ENCODE results near the gene MMP14.

Gene MMP14

GRCh38 chr14:22861651-22862050 lies 25.3 kb downstream of the MMP14 start:
- no peak for DNase-seq (ENCODE audit: low spot score)

- no peak for DNase-seq (ENCODE audit: low spot score)
Observed at GRCh38 chr14:22864979-22865378, 28.6 kb downstream of the MMP14 start.

DNA sequence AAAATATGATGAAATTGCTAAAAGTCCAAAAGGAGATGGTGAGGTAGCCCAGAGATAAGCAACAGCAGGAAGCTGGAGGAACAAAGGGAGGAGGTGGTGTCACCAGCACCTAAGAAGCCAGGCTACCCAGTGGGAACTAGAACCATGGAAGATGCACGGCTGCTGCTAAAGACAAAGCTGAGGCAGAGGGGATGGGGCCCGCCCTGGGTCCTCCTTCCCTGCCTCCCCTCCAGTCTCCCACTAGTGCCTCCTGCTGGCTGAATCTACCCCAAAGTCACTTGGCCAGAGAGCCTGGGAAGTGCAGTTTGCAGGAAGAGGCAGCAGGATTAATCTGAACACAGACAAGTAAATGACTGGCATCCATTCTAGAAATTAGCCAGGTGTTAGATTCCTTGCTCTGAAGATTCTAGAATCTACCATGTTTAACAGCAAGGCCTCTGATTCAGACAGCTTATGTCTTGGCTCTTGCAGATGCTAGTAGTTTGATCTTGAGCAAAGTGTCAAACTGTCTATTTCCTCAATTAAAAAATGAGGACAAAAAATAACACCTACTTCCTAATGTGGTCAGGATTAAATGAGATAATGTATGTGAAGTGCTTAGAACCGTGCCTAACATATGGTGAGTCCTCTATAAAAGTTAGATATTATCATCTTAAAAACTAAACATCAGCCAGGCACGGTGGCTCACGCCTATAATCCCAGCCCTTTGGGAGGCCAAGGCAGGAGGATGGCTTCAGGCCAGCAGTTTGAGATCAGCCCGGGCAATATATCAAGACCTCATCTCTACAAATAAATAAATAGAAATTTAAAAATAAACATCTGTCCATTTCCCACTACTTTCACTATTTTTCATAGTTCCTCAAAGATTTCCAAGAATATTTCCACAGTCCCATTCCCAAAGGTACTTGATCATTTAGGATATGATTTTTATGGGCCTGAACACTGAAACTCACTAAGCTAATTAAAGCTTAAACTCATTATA lies 29.3 kb downstream of the MMP14 start:
- peak; percentile 11 for DNase-seq (ENCODE audit: low spot score)

DNA sequence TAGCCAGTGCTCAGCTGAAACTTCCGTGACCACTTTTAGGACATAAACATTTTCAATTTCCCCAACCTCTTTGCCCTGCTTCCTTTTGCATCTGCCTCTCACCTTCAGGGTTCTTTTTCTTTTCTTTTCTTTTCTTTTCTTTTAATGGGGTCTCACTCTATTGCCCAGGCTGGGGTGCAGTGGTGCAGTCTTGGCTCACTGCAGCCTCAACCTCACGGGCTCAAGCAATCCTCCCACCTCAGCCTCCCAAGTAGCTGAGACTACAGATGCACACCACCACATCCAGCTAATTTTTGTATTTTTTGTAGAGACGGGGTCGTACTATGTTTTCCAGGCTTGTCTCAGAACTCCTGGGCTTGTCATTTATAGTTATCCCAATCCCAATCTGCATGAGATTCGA lies 30.5 kb downstream of the MMP14 start:
- DNase-seq (ENCODE audit: low spot score): no peak

DNA sequence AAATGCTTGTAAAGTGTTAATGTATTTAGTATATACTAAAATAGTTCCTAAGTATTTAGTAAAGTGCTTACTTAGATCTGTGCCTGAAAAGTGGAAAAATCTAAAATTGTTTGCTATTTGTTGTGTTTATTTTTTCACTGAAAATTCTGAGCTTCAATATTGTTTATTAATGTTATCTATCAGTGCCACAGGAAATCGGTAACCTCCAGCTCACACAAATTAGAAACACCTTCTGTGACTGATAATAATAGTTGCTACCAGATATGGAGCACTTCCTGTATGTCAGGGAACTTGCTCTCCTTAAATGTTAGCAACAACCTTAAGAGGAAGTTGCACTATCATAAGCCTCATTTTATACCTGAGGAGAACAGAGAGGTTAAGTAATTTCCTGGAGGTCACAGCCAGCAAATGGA lies 34.4 kb downstream of the MMP14 start:
- DNase-seq (ENCODE audit: low spot score): no peak

DNA sequence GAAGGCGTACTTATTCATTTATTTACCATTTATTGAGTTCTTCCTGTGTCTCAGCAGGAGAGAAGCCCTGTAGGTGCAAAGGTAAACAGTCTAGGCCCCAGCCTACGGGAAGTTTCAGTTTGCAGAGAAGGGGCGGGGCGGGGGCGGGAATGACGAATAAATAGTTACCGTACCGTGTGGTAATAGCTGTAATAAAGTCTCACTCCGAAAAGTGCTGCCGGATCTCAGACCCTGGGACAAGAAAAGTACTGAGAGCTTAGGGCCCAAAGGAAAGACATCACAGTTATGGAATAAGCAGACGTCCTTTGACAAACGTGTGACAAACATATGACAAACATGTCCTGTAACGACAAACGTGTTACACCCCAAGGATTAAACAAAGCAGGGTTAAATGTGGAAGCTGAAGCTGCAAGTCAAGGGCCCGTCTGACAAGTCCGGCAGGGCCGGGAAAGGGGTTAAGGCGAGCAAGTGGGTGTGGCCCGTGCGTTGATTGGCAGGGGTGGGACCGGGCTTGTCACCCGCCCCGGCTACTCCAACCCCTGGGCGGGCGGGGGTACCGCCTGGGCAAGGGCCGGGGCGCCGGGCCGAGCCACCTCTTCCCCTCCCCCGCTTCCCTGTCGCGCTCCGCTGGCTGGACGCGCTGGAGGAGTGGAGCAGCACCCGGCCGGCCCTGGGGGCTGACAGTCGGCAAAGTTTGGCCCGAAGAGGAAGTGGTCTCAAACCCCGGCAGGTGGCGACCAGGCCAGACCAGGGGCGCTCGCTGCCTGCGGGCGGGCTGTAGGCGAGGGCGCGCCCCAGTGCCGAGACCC lies 35.0 kb downstream of the MMP14 start, which contains the start of gene LRP10:
Gene LRP10, plus strand, starts transcription at position 517 of the 809 bp plus-strand sequence. CDS start 564 bp downstream, outside the sequence.
- DNase-seq (ENCODE audit: low spot score): peak; percentile 87

- peak; percentile 86 for DNase-seq (ENCODE audit: low spot score)
Observed at GRCh38 chr14:22872033-22872832, 35.8 kb downstream of the MMP14 start.

DNA sequence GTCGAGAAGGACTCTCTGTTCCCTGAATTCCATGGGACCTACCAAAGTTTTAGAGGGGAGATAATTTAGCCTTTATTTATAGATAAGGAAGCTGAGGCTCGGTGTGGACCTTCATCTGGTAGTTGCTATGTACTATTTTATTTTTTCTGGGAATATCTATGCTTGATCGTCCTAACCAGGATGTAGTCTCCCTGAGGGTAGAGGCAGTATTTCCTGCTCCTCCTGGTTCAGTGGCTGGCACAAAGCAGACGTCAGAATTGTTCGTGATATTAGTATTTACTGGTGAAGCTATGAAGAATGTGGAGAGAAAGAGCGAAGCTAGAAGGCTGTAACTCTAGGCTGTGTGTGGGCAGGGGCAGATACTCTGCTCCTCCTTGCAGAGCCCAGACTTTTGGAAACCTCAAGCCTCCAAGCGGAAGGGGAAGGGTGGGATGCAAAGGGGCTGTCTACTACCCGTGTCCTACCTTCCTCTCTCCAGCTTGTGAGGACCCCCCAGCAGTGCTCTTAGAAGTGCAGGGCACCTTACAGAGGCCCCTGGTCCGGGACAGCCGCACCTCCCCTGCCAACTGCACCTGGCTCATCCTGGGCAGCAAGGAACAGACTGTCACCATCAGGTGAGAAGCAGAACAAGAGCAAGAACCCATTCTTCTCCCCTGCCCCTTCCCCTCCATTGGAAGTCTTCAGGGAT lies 36.6 kb downstream of the MMP14 start:
- no peak for DNase-seq (ENCODE audit: low spot score)

- no peak for DNase-seq (ENCODE audit: low spot score)
Observed at GRCh38 chr14:22875003-22875747, 38.8 kb downstream of the MMP14 start.

- DNase-seq (ENCODE audit: low spot score): no peak
Observed at GRCh38 chr14:22875748-22876319, 39.4 kb downstream of the MMP14 start.

DNA sequence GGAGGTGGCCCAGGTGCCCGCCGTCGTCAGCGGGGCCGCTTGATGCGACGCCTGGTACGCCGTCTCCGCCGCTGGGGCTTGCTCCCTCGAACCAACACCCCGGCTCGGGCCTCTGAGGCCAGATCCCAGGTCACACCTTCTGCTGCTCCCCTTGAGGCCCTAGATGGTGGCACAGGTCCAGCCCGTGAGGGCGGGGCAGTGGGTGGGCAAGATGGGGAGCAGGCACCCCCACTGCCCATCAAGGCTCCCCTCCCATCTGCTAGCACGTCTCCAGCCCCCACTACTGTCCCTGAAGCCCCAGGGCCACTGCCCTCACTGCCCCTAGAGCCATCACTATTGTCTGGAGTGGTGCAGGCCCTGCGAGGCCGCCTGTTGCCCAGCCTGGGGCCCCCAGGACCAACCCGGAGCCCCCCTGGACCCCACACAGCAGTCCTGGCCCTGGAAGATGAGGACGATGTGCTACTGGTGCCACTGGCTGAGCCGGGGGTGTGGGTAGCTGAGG lies 40.7 kb downstream of the MMP14 start:
- DNase-seq (ENCODE audit: low spot score): no peak

- DNase-seq (ENCODE audit: low spot score): no peak
Observed at GRCh38 chr14:22878271-22879246, 42.2 kb downstream of the MMP14 start.

DNA sequence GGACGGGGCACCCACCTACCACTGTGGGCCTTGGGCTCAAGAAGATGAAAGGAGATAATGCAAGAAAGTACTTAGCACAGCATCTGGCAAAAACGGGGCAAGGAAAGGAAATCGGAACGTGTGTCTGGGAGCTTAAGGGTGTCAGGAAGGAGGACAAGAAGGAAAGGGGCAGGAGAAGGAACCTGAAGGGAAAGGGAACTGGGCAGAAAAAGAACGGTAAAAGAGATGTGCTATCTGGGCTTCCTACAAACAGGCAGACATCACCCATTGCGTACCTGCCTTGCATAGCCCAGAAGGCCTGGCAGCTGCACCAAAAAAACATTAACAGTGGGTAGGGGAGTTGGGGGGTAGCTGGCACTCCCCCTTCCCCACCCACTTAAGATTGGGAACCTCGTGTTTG lies 45.7 kb downstream of the MMP14 start:
- no peak for DNase-seq (ENCODE audit: low spot score)

- DNase-seq (ENCODE audit: low spot score): peak; percentile 79
Observed at GRCh38 chr14:22882529-22883172, 46.3 kb downstream of the MMP14 start.

DNA sequence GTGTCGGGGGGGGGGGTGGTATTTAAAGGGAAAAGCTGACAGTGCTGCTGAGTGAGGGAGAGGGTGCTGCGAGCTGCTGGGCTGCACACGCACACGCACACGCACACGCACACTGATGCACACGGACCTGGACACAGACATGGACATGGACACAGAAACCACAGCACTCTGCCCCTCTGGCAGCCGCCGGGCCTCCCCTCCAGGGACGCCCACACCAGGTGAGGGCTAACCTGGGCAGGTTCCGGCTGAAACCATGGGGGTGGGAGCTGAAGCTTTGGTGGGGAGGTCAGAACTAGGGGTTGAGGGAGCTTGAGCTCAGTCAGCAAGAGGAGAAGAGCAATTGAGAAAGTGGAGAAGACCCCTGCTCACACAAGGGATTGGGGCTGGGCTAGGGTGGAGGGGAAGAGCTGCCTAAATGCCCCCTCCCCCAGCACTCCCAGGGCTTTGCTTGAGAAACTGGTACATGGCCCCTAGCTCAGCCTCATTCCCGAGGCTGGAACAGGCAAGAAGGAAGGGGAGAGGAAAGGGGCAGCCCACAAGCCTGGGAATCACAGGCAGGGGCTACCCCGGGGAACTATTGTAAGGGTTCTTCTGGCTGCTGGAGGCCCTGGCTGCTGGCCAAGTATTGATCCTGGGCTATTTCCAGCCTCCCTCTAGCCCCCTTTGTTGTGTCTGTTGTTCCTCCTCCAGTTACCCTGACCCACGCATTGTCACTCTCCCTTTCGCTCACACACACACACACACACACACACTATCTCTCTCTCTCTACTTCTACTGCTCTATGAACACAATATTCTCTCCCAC lies 47.0 kb downstream of the MMP14 start, which contains the start of gene REM2:
Gene REM2, plus strand, starts transcription at position 50 of the 804 bp plus-strand sequence. Its CDS starts 66 bp downstream, at position 116.
- DNase-seq (ENCODE audit: low spot score): no peak

DNA sequence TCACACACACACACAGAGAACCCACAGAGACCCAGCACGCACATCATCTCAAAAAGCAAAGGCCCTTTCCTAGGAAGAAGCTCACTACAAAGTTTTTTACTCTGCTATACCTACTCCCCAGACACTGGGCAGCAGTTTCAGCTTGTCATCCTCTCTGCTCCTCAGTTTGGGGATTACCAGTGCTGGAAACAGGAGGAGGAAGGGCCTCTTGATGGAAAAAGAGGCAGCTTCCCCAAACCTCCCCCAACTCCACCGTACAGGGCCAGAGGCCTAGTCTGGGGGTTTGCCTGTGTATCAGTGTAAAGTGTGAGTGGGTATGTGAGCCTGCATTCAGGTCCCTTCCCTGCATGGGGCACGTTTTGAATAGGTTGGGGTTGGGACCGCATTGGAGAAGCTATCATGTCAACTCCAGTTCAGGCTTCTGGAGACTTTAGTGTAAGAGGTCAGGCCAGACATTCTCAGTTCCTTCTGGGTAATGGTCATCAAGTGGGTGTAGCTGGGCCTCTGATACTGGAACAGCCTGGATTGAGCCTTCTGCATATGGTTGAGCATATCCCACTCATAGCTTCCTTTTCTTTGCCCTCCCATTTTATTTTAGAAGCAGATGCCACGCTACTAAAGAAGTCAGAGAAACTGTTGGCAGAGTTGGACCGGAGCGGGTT lies 47.8 kb downstream of the MMP14 start:
- DNase-seq (ENCODE audit: low spot score): no peak
